ENCODE measurements around the gene SSTR3.

GRCh38 chr22:37160027-37160426, 52.2 kb downstream of the SSTR3 start:
- TF ChIP-seq, protein P1, sequence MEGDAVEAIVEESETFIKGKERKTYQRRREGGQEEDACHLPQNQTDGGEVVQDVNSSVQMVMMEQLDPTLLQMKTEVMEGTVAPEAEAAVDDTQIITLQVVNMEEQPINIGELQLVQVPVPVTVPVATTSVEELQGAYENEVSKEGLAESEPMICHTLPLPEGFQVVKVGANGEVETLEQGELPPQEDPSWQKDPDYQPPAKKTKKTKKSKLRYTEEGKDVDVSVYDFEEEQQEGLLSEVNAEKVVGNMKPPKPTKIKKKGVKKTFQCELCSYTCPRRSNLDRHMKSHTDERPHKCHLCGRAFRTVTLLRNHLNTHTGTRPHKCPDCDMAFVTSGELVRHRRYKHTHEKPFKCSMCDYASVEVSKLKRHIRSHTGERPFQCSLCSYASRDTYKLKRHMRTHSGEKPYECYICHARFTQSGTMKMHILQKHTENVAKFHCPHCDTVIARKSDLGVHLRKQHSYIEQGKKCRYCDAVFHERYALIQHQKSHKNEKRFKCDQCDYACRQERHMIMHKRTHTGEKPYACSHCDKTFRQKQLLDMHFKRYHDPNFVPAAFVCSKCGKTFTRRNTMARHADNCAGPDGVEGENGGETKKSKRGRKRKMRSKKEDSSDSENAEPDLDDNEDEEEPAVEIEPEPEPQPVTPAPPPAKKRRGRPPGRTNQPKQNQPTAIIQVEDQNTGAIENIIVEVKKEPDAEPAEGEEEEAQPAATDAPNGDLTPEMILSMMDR (IDR thresholded peaks at IDR 0.05; ENCODE audit: low read depth, low read length) = no peak
- no peak for TF ChIP-seq EZH2phosphoT487 (IDR thresholded peaks at IDR 0.05; ENCODE audit: low read depth)

Measured in OCI-LY3 (cell line).